HepG2 (cell line): ENCODE measurements around the gene SOCS1. TPM values are rescaled to one million over a fixed set of nuclear protein-coding genes. Genes with fewer than 3 reads are reported as not detected.
A peak's percentile ranks its signal among the peaks of the same experiment; 100 is the strongest.

Source experiments
- CREBL2 ChIP-seq: sonication (generic); formaldehyde crosslinking; IDR thresholded peaks from 2 replicates; pipeline ENCODE4 v1.8.1; 2023; ENCODE audit warnings: missing genetic modification reagents, mild to moderate bottlenecking, borderline replicate concordance
- E2F5 ChIP-seq: sonication (generic); formaldehyde crosslinking; conservative IDR thresholded peaks from 2 replicates; pipeline ENCODE4 v1.4.0; 2020; ENCODE audit warnings: missing genetic modification reagents
- GPBP1L1 ChIP-seq: sonication (generic); formaldehyde crosslinking; IDR thresholded peaks from 2 replicates; pipeline ENCODE4 v1.5.0; 2020; ENCODE audit warnings: mild to moderate bottlenecking, missing genetic modification reagents
- MED8 ChIP-seq: sonication (generic); formaldehyde crosslinking; IDR thresholded peaks from 2 replicates; pipeline ENCODE4 v1.8.1; 2023; ENCODE audit warnings: mild to moderate bottlenecking, missing genetic modification reagents; ENCODE audit not compliant: insufficient replicate concordance
- MLX ChIP-seq: IDR thresholded peaks from 2 replicates; pipeline ENCODE4 v1.6.1; 2016
- MTERF4 ChIP-seq: sonication (generic); formaldehyde crosslinking; IDR thresholded peaks from 2 replicates; pipeline ENCODE4 v1.8.0; 2023; ENCODE audit warnings: mild to moderate bottlenecking, missing genetic modification reagents
- MTF2 ChIP-seq: sonication (generic); formaldehyde crosslinking; IDR thresholded peaks from 2 replicates; pipeline ENCODE4 v1.5.0; 2020; ENCODE audit warnings: missing genetic modification reagents, borderline replicate concordance
- NRL ChIP-seq: sonication (generic); formaldehyde crosslinking; IDR thresholded peaks from 2 replicates; pipeline ENCODE4 v1.5.0; 2020; ENCODE audit warnings: missing genetic modification reagents, mild to moderate bottlenecking, moderate library complexity, borderline replicate concordance
- SP2 ChIP-seq: sonication (generic); formaldehyde crosslinking; IDR thresholded peaks from 2 replicates; pipeline ENCODE4 v1.5.1; 2020; ENCODE audit warnings: mild to moderate bottlenecking, missing genetic modification reagents
- TFAP4 ChIP-seq: sonication (generic); IDR thresholded peaks from 2 replicates; pipeline ENCODE4 v1.6.1; 2016; ENCODE audit warnings: low read depth, borderline replicate concordance
- THAP9 ChIP-seq: sonication (generic); formaldehyde crosslinking; IDR thresholded peaks from 2 replicates; pipeline ENCODE4; 2020; ENCODE audit warnings: missing genetic modification reagents, mild to moderate bottlenecking, borderline replicate concordance
- ZBTB46 ChIP-seq: sonication (generic); formaldehyde crosslinking; IDR thresholded peaks from 2 replicates; pipeline ENCODE4 v1.4.0; 2020; ENCODE audit warnings: mild to moderate bottlenecking, missing genetic modification reagents, borderline replicate concordance
- ZFY ChIP-seq: sonication (generic); formaldehyde crosslinking; IDR thresholded peaks from 2 replicates; pipeline ENCODE4 v1.4.0; 2020; ENCODE audit warnings: missing genetic modification reagents
- ZNF333 ChIP-seq: sonication (generic); formaldehyde crosslinking; IDR thresholded peaks from 2 replicates; pipeline ENCODE4 v1.4.0; 2020; ENCODE audit warnings: mild to moderate bottlenecking, missing genetic modification reagents, borderline replicate concordance
- ZNF558 ChIP-seq: sonication (generic); formaldehyde crosslinking; IDR thresholded peaks from 2 replicates; pipeline ENCODE4 v1.9.0; 2022; ENCODE audit warnings: mild to moderate bottlenecking, missing genetic modification reagents, borderline replicate concordance
- ZNF607 ChIP-seq: sonication (generic); formaldehyde crosslinking; IDR thresholded peaks from 2 replicates; pipeline ENCODE4 v1.5.1; 2020; ENCODE audit warnings: missing genetic modification reagents, mild to moderate bottlenecking, borderline replicate concordance
- ZNF816 ChIP-seq: sonication (generic); formaldehyde crosslinking; IDR thresholded peaks from 2 replicates; pipeline ENCODE4 v1.8.0; 2022; ENCODE audit warnings: missing genetic modification reagents, mild to moderate bottlenecking, borderline replicate concordance
- polyA plus RNA-seq, 8 experiments: library from polyadenylated mRNA; depleted of rRNA in 3 of 8; stranded (reverse) in 7 of 8; unstranded in 1 of 8; fragments of >200 nt; fragmentation: Illumina TruSeq in 4 of 8; extraction: Trizol in 4 of 8; gene quantifications; 2 replicates each; pipeline versions ENCODE4 v1.2.1 to v1.2.3, GENCODE V29; 2011 to 2016; ENCODE audit warnings: low read depth in 4 of 8, missing spikeins in 1 of 8, mixed read lengths in 1 of 8; ENCODE audit not compliant: insufficient read depth in 1 of 8
- total RNA-seq, 5 experiments: library from RNA; depleted of rRNA; stranded (reverse); fragments of >200 nt; fragmentation: Illumina TruSeq; extraction: Trizol; gene quantifications; 2 replicates each; pipeline ENCODE4 v1.2.3, GENCODE V29; 2016; ENCODE audit warnings: low read depth in 1 of 5

Gene SOCS1
- total and polyA plus RNA-seq, 2 of the 13 experiments (the other 11 are each of a cell fraction or from before 2014, with no cell fraction given), result 5.3 to 6.3 TPM

GRCh38 chr16:11296706-11297491 lies 40.9 kb upstream of the SOCS1 start (continued):
- TF ChIP-seq MTERF4 (CRISPR knock-in tag) (peak; percentile 51; the same call in 1 of the 2 replicates), THAP9 (no peak), E2F5 (CRISPR knock-in tag) (no peak), ZNF607 (no peak), ZNF333 (no peak), MED8 (peak; percentile 56), CREBL2 (CRISPR knock-in tag) (no peak), ZNF816 (CRISPR knock-in tag) (0 out of 2 replicates have a peak, but pooled peaks have one; percentile 72), MTF2 (CRISPR knock-in tag) (0 out of 2 replicates have a peak, but pooled peaks have one; percentile 36), NRL (no peak), SP2 (CRISPR knock-in tag) (no peak), ZNF558 (peak; percentile 96; the same call in 1 of the 2 replicates), GPBP1L1 (CRISPR knock-in tag) (no peak), TFAP4 (no peak), ZBTB46 (peak; percentile 64; the same call in 1 of the 2 replicates), MLX (CRISPR knock-in tag) (no peak), ZFY (CRISPR knock-in tag) (no peak; the same call in 1 of the 2 replicates)
